Uterus (tissue), 4 donors: ENCODE measurements around the gene CATSPERE. TPM values are rescaled to one million over a fixed set of nuclear protein-coding genes. Genes with fewer than 3 reads are reported as not detected.
"Not testable (repeated sequence)": the region's sequence is repeated elsewhere in the genome, so short reads cannot be mapped to it uniquely, and the experiment has no call there.

Experiments used
- DNase-seq, 2 donors: peaks; one replicate each; pipeline ENCODE4 v3.0.0-alpha.2; 2019 to 2020
- H3K27ac ChIP-seq, 2 donors: fragments of 200-600 bp; sonication (generic); 1 replicate in 1 of 2; 2 replicates in 1 of 2; pipeline ENCODE4 v1.5.1; 2016 to 2018
- H3K27me3 ChIP-seq, 2 donors: fragments of 200-600 bp; sonication (generic); one replicate each; pipeline ENCODE4 v1.5.1; 2018 to 2019; ENCODE audit warnings: control low read depth in 1 of 2
- H3K36me3 ChIP-seq, 2 donors: fragments of 200-600 bp; sonication (generic); one replicate each; pipeline ENCODE4 v1.5.1; 2019; ENCODE audit warnings: control low read depth in 1 of 2
- H3K4me1 ChIP-seq, 2 donors: fragments of 200-600 bp; sonication (generic); one replicate each; pipeline ENCODE4 v1.5.1; 2018 to 2019; ENCODE audit warnings: control low read depth in 1 of 2
- H3K4me3 ChIP-seq, 2 donors: fragments of 200-600 bp; sonication (generic); 1 replicate in 1 of 2; 2 replicates in 1 of 2; pipeline ENCODE4 v1.5.1; 2018 to 2019; ENCODE audit warnings: mild to moderate bottlenecking in 1 of 2
- H3K9me3 ChIP-seq, 2 donors: fragments of 200-600 bp; sonication (generic); one replicate each; pipeline ENCODE4 v1.5.1; 2019; ENCODE audit warnings: control low read depth in 1 of 2
- CTCF ChIP-seq, 4 experiments: fragments of 200-600 bp in 2 of 4; fragments of 450-650 bp in 2 of 4; sonication (generic) in 2 of 4; IDR thresholded peaks; one replicate each; pipeline ENCODE4 v1.5.1; 2016 to 2019; ENCODE audit warnings: antibody characterized with exemption in 4 of 4, mild to moderate bottlenecking in 2 of 4, moderate library complexity in 1 of 4
- POLR2A ChIP-seq, 2 donors: fragments of 450-650 bp; IDR thresholded peaks; one replicate each; pipeline ENCODE4 v1.6.1; 2016; ENCODE audit warnings: antibody characterized with exemption in 2 of 2, mild to moderate bottlenecking in 1 of 2, moderate library complexity in 1 of 2
- intact Hi-C: fragments of 100-400 bp; cut with DNase I; formaldehyde crosslinking; loops from one replicate; pipeline ENCODE4 v1.15.1; 2023; ENCODE audit warnings: low total_unique reads
- total RNA-seq, 4 donors: library from RNA; depleted of rRNA in 3 of 4; stranded (reverse); fragments of >200 nt in 3 of 4; gene quantifications; one replicate each; pipeline versions ENCODE4 v1.1.0 to v1.2.4, GENCODE V29; 2014 to 2023
- donor health status: DM: yes; HTN: yes; CAD: no.

The CATSPERE gene
- total RNA-seq, 4 donors from 2014 or later = 2.7 to 16.8 (median 4.3) TPM

GRCh38 chr1:244654108-244655038 lies 193.3 kb downstream of the CATSPERE start:
- H3K4me3 ChIP-seq = peak overlapping the region; percentile 69 to 96
- H3K27me3 ChIP-seq = no peaks in the 10 kb centered on the region
- H3K4me1 ChIP-seq = peaks cover 0 to 6% of the 10 kb centered on the region in 2 donors
- H3K27ac ChIP-seq = peak overlapping the region; percentile 96
- intact Hi-C loops = no loop called here
- no peaks in the 10 kb centered on the region for H3K9me3 ChIP-seq
- TF ChIP-seq POLR2A (IDR thresholded peaks at IDR 0.05) (no peak), CTCF (IDR thresholded peaks at IDR 0.05) (no peak)
- DNase-seq = no peak
- no peaks in the 10 kb centered on the region for H3K36me3 ChIP-seq

- H3K4me1 ChIP-seq = peaks cover 0 to 6% of the 10 kb centered on the region in 2 donors
- intact Hi-C loops = no loop called here
- DNase-seq = no peak
- H3K36me3 ChIP-seq = no peaks in the 10 kb centered on the region
- TF ChIP-seq CTCF (IDR thresholded peaks at IDR 0.05) = no peak
- no peak for TF ChIP-seq POLR2A (IDR thresholded peaks at IDR 0.05)
- no peaks in the 10 kb centered on the region for H3K27me3 ChIP-seq
- H3K4me3 ChIP-seq = no peak overlapping the region
- no peaks in the 10 kb centered on the region for H3K9me3 ChIP-seq
- H3K27ac ChIP-seq = peak overlapping the region in 1 of 2 donors; percentile 96
Measured at GRCh38 chr1:244655186-244655585, 194.1 kb downstream of the CATSPERE start.

GRCh38 chr1:244657421-244657820 lies 196.3 kb downstream of the CATSPERE start:
- H3K4me1 ChIP-seq = peaks cover 0 to 6% of the 10 kb centered on the region in 2 donors
- H3K27me3 ChIP-seq = no peaks in the 10 kb centered on the region
- TF ChIP-seq POLR2A (IDR thresholded peaks at IDR 0.05) (no peak), CTCF (IDR thresholded peaks at IDR 0.05) (no peak)
- no peaks in the 10 kb centered on the region for H3K36me3 ChIP-seq
- DNase-seq = no peak
- H3K9me3 ChIP-seq = no peaks in the 10 kb centered on the region
- no peak overlapping the region for H3K4me3 ChIP-seq
- intact Hi-C loops = no loop called here
- no peak overlapping the region for H3K27ac ChIP-seq

GRCh38 chr1:244659694-244660093 lies 198.6 kb downstream of the CATSPERE start:
- TF ChIP-seq POLR2A (IDR thresholded peaks at IDR 0.05) (no peak), CTCF (IDR thresholded peaks at IDR 0.05) (no peak)

GRCh38 chr1:244660595-244660994 lies 199.5 kb downstream of the CATSPERE start:
- Histone ChIP-seq H3K27ac (no peak overlapping the region), H3K9me3 (no peaks in the 10 kb centered on the region), H3K4me3 (no peak overlapping the region), H3K4me1 (peaks cover 0 to 13% of the 10 kb centered on the region in 2 donors), H3K36me3 (no peaks in the 10 kb centered on the region), H3K27me3 (no peaks in the 10 kb centered on the region)
- DNase-seq = no peak
- intact Hi-C loops = no loop called here
- TF ChIP-seq CTCF (IDR thresholded peaks at IDR 0.05) (no peak), POLR2A (IDR thresholded peaks at IDR 0.05) (no peak)

More at GRCh38 chr1:244659694-244660093, 198.6 kb downstream of the CATSPERE start:
- peaks cover 0 to 12% of the 10 kb centered on the region in 2 donors for H3K4me1 ChIP-seq
- H3K9me3 ChIP-seq = no peaks in the 10 kb centered on the region
- H3K27ac ChIP-seq = no peak overlapping the region
- no peaks in the 10 kb centered on the region for H3K36me3 ChIP-seq
- H3K27me3 ChIP-seq = no peaks in the 10 kb centered on the region
- no peak for DNase-seq
- intact Hi-C loops = no loop called here
- H3K4me3 ChIP-seq = no peak overlapping the region

GRCh38 chr1:244661569-244662312 lies 200.7 kb downstream of the CATSPERE start:
- H3K27me3 ChIP-seq, H3K36me3 ChIP-seq, H3K9me3 ChIP-seq, H3K4me3 ChIP-seq, intact Hi-C loops, H3K27ac ChIP-seq, DNase-seq: not testable (repeated sequence)
- H3K4me1 ChIP-seq = peaks cover 0 to 13% of the 10 kb centered on the region in 2 donors
